Adipocyte (in vitro differentiated cells): Measurements from ENCODE around the gene LSM7.

Source experiments
- DNase-seq: peaks from one replicate; pipeline ENCODE4 v3.0.0-alpha.2; 2015; ENCODE audit warnings: low read depth
- H3K27me3 ChIP-seq: replicated peaks from 2 replicates; pipeline ENCODE4 v1.7.0; 2013; ENCODE audit warnings: mild to moderate bottlenecking, low read length, moderate library complexity; ENCODE audit not compliant: control insufficient read depth, insufficient read depth
- H3K36me3 ChIP-seq: 2 replicates; pipeline ENCODE4 v1.7.0; 2013; ENCODE audit warnings: low read length, mild to moderate bottlenecking, moderate library complexity; ENCODE audit not compliant: control insufficient read depth, insufficient read depth, severe bottlenecking
- H3K4me1 ChIP-seq: 2 replicates; pipeline ENCODE4 v1.7.0; 2013; ENCODE audit warnings: mild to moderate bottlenecking, low read length, moderate library complexity; ENCODE audit not compliant: control insufficient read depth, insufficient read depth
- H3K4me3 ChIP-seq: 2 replicates; pipeline ENCODE4 v1.7.0; 2013; ENCODE audit warnings: mild to moderate bottlenecking, low read length, moderate library complexity
- H3K9ac ChIP-seq: 2 replicates; pipeline ENCODE4 v1.7.0; 2013; ENCODE audit warnings: mild to moderate bottlenecking, low read length, moderate library complexity
- H3K9me3 ChIP-seq: 2 replicates; pipeline ENCODE4 v1.7.0; 2013; ENCODE audit warnings: mild to moderate bottlenecking, low read length, moderate library complexity; ENCODE audit not compliant: control insufficient read depth

LSM7 gene

GRCh38 chr19:2361246-2362045 is 33.1 kb upstream of the LSM7 start:
- DNase-seq: no peak
- H3K4me3 ChIP-seq: no peak overlapping the region
- H3K9ac ChIP-seq: no peak overlapping the region
- no peaks in the 10 kb centered on the region for H3K9me3 ChIP-seq
- H3K27me3 ChIP-seq: peaks cover 48% of the 10 kb centered on the region
- H3K4me1 ChIP-seq: no peaks in the 10 kb centered on the region
- H3K36me3 ChIP-seq: no peaks in the 10 kb centered on the region

- no peak overlapping the region for H3K9ac ChIP-seq
- no peaks in the 10 kb centered on the region for H3K9me3 ChIP-seq
- no peaks in the 10 kb centered on the region for H3K36me3 ChIP-seq
- H3K4me1 ChIP-seq: no peaks in the 10 kb centered on the region
- DNase-seq: no peak
- H3K27me3 ChIP-seq: peaks cover 43% of the 10 kb centered on the region
- no peak overlapping the region for H3K4me3 ChIP-seq
These were observed 32.4 kb upstream of the LSM7 start for GRCh38 chr19:2360833-2361232.

GRCh38 chr19:2359992-2360685 is 31.8 kb upstream of the LSM7 start, which contains the start of gene TMPRSS9:
TMPRSS9 (plus strand) TSS chr19:2360265; CDS start chr19:2389786, 29,521 bp downstream.
- H3K36me3 ChIP-seq: no peaks in the 10 kb centered on the region
- no peak for DNase-seq
- no peak within 1 kb of the TSS for H3K9ac ChIP-seq
- H3K9me3 ChIP-seq: no peaks in the 10 kb centered on the region
- H3K4me3 ChIP-seq: no peak within 1 kb of the TSS
- H3K4me1 ChIP-seq: no peaks in the 10 kb centered on the region
- H3K27me3 ChIP-seq: peaks cover 37% of the 10 kb centered on the region

- Histone ChIP-seq H3K27me3 (peaks cover 28% of the 10 kb centered on the region), H3K9me3 (no peaks in the 10 kb centered on the region), H3K4me3 (no peak overlapping the region), H3K36me3 (no peaks in the 10 kb centered on the region), H3K4me1 (no peaks in the 10 kb centered on the region), H3K9ac (no peak overlapping the region)
- DNase-seq: no peak
These were observed 30.3 kb upstream of the LSM7 start for GRCh38 chr19:2358548-2359173.

- Histone ChIP-seq H3K4me3 (no peak overlapping the region), H3K36me3 (peaks cover 8% of the 10 kb centered on the region), H3K4me1 (no peaks in the 10 kb centered on the region), H3K9me3 (no peaks in the 10 kb centered on the region), H3K27me3 (peaks cover 19% of the 10 kb centered on the region), H3K9ac (no peak overlapping the region)
- DNase-seq: no peak
These were observed 29.2 kb upstream of the LSM7 start for GRCh38 chr19:2357279-2358206.

GRCh38 chr19:2356036-2356646 is 27.8 kb upstream of the LSM7 start:
- H3K9ac ChIP-seq: no peak overlapping the region
- DNase-seq: no peak
- no peaks in the 10 kb centered on the region for H3K9me3 ChIP-seq
- no peak overlapping the region for H3K4me3 ChIP-seq
- H3K27me3 ChIP-seq: peaks cover 6% of the 10 kb centered on the region
- peaks cover 8% of the 10 kb centered on the region for H3K36me3 ChIP-seq
- H3K4me1 ChIP-seq: no peaks in the 10 kb centered on the region

GRCh38 chr19:2355168-2356035 is 27.0 kb upstream of the LSM7 start:
- Histone ChIP-seq H3K36me3 (peaks cover 11% of the 10 kb centered on the region), H3K27me3 (peaks cover 6% of the 10 kb centered on the region), H3K9ac (no peak overlapping the region), H3K4me1 (no peaks in the 10 kb centered on the region), H3K9me3 (no peaks in the 10 kb centered on the region), H3K4me3 (no peak overlapping the region)
- peak; percentile 8 for DNase-seq

GRCh38 chr19:2354670-2355069 is 26.3 kb upstream of the LSM7 start:
- H3K4me1 ChIP-seq: no peaks in the 10 kb centered on the region
- H3K36me3 ChIP-seq: peaks cover 19% of the 10 kb centered on the region
- H3K27me3 ChIP-seq: peaks cover 6% of the 10 kb centered on the region
- no peaks in the 10 kb centered on the region for H3K9me3 ChIP-seq
- no peak overlapping the region for H3K4me3 ChIP-seq
- DNase-seq: no peak
- no peak overlapping the region for H3K9ac ChIP-seq

GRCh38 chr19:2353887-2354592 is 25.7 kb upstream of the LSM7 start:
- no peak for DNase-seq
- no peak overlapping the region for H3K9ac ChIP-seq

More at GRCh38 chr19:2353887-2354592, 25.7 kb upstream of the LSM7 start:
- no peak overlapping the region for H3K4me3 ChIP-seq
- peaks cover 21% of the 10 kb centered on the region for H3K36me3 ChIP-seq
- no peaks in the 10 kb centered on the region for H3K9me3 ChIP-seq
- peaks cover 4% of the 10 kb centered on the region for H3K27me3 ChIP-seq
- no peaks in the 10 kb centered on the region for H3K4me1 ChIP-seq
